GM04504 (cell line): Measurements from ENCODE around the gene PTPN23.
A peak's percentile ranks its signal among the peaks of the same experiment; 100 is the strongest.

Experiments
- DNase-seq: peaks from one replicate; pipeline ENCODE4 v3.0.0-alpha.2; 2012; ENCODE audit warnings: low read depth

Gene PTPN23

DNA sequence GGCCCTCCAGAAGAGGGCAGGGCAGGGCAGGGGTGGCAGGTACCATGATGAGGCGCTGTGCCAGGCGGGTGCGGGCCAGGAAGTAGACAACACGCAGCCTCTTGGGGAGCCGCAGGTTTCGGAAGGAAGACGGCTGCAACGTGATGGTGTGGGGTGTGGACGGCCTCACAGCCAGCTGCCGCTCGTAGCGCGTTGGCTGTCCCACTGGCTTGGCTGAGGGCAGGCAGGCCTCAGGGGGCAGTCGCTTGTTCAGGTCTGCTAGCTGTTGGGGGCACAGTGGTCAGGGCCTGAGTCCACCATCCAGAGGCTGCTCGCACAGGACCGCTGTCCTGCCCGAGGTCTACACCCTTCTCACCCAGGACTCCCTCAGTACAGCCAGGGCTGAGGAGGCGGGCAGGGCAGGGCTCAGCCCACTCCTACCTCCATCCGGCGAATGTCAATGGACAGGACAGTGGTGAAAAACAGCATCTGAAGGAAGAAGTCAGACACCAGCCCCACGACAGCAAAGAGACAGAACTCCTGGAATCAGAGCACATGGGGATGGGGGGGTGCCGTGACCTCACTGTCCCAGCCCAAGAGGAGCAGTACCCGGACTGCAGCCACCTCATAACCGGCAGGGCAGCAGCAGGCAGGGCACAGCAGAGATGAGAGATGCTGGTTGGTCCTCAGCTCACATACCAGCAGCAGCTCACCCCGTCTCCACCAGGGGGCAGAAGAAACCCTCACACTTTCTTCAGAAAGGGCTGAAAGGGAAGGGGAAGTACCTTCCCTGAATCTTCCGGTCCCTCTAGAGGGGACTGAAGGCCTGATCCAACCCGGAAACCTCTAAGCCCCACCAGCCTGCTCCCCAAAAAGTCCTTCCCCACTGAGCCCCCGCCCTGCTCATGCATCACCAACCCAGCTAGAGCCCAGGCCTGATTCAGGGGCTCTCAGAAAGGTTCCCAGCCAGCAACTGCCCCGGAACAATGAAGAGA lies 40.0 kb downstream of the PTPN23 start:
- DNase-seq = peak; percentile 75

GRCh38 chr3:47421741-47422649 lies 41.2 kb downstream of the PTPN23 start:
- DNase-seq = no peak

DNA sequence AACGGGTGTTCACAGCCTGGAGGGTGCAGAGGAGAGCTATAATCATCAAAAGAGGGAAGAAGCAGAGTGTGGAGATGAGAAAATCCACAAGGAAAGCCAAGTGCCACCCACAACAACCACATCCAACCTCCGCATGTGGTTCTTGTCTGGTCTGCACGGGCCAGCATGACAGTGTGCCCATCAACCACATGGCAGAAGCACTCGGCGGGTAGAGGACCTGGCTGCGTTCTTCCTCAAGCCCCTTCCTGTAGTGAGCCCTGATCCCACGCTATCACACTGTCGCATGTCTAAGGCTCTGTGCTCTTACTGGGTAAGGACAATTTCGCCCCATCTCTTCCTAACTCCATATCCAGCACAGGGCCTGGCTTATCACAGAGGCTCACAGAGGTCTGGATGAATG lies 41.9 kb downstream of the PTPN23 start:
- DNase-seq = no peak

GRCh38 chr3:47423548-47424145 lies 42.8 kb downstream of the PTPN23 start:
- DNase-seq = no peak

GRCh38 chr3:47424434-47425382 lies 43.9 kb downstream of the PTPN23 start:
- no peak for DNase-seq

DNA sequence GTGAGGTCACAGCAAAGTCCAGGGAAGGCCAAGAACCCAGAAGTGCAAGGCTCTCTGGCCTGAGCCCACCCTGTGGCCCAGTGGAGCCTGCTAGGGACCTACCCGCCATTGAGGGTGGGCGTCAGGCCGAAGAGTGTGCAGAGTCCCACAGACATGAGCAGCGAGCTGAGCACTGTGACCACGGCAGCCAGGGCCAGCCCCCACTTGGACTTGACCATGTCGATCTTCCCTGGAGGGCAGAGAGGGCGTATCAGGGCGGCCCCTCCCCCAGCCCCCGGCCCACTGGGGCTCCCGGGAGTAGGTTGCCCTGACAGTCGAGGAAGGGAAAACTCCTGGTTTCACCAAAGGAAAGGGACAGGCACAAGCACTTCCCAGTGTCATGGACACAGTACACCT lies 44.6 kb downstream of the PTPN23 start:
- DNase-seq = no peak

DNA sequence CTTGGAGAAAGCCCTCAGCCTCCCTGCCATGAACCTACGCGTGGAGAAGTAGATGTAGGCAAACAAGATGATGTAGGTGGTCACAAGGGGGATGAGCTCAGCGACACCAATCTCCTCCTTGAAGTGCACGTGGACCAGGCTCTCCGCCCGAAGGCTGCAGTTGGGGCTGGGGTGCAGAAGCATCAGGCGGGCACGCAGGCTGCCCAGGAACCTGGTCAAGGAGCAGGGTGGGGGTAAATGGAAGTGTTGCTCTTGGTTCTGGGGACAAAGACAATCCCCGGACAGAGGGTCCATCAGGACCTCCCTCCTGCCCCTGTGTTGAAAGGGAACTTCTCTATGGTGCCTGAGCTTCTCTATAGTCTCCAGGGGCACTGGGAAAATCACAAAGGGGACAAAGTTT lies 45.1 kb downstream of the PTPN23 start:
- no peak for DNase-seq

DNA sequence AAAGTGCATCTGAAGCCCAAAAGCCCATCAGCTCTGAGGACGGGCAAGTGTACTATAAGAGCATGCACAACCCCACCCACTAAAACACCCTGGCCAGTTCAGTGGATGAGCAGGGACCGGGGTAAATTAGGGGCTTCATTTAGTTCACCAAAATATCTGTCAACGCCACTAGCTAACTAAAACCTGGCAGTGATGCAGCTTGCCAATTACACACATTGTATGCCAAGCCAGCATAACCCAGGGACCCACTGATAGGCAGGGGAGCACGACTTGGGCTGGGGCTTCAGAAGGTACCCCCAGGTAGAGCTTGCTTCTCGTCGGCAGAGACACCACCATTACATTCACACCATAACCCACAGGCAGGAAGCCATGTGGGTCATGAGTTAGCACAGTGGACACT lies 47.0 kb downstream of the PTPN23 start:
- DNase-seq = no peak

- DNase-seq = no peak
Observed at GRCh38 chr3:47428662-47429061, 47.8 kb downstream of the PTPN23 start.

- no peak for DNase-seq
Observed at GRCh38 chr3:47429476-47430270, 48.9 kb downstream of the PTPN23 start.

DNA sequence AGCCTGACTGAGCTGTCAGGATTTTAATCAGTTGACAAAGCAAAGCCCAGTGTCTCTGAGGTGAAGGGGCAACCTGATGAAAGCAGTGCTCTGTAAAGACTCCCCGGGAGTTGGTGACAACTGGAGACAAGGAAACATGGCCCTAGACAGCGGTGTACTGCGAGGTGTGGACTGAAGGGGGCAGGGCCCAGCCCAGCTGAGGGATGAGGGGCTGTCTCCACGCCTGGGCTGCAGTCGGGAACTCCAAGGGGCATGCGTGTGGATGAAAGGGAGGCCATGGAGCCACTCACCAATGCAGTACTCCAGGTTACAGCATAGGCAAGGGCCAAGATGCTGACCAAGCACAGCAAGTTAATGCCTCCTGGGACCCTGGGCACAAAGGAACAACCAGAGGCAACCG lies 49.8 kb downstream of the PTPN23 start:
- no peak for DNase-seq

DNA sequence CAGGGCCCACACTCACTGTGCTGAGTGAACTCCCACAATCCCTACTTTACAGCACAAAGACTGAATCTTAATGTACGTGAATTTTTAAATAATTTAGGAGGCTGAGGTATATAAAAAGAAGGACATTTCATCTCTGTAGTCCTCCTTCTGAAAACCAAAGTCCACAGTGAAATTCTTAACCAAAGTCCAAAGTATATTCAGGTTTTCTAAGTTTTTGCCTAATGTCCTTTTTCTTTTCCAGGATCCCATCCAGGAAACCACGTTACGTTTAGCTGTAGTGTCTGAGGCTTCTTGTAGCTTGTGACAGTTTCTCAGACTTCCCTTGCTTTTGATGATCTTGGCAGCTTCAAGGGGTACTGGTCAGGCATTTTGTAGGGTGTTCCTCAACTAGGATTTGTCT lies 50.4 kb downstream of the PTPN23 start:
- DNase-seq = no peak

DNA sequence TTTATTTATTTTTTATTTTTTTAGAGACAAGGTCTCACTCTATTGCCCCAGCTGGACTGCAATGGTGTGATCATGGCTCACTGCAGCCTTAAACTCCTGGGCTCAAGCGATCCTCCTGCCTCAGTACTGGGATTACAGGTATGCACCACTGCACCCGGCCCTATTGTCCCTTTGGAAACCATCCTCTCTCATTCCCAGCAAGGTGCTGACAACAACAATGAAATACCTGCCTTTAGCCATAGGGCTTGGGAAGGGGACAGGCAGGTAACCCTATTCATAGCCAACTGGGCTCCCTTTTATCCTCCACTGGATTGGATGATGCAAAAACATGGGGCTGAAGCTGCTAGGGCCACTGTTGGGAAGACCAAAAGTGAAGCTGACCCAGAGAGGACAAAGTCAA lies 51.9 kb downstream of the PTPN23 start:
- DNase-seq = no peak

DNA sequence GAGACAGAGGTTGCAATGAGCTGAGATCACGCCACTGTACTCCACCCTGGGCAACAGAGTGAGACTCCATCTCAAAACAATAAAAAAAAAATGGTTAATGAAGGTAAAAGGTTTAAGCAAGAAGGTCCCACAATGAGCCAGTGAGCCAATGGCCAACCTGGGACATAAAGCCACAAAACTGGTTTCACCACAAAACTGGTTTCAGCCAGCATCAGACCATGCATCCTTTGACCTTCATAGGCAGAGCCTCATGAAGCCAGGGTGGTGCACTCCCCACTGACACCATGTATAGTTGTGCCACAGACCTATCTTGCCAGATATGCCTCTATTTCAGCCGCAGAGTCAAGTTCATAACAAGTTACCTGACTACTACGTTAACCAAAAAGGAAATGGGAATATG lies 53.0 kb downstream of the PTPN23 start:
- no peak for DNase-seq

DNA sequence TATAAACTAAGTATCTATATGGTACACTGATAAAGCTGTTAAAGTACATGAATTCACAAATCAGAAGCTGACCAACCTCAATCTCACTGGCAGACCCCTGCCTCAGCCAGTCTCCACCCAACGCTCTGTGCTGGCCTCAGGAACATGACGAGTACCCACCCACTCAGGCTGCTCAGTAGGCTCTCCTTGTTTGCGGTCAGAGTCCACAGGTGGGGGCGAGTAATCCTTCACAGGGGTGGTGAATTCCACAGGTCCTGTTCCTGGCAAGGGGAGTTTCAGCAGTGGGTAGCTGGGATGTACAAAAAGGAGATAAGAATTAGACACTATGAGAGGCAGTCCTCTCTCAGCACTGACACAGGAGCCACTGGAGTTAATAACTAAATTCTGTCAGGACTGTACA lies 54.0 kb downstream of the PTPN23 start:
- DNase-seq = no peak

GRCh38 chr3:47436180-47436579 lies 55.4 kb downstream of the PTPN23 start:
- no peak for DNase-seq

DNA sequence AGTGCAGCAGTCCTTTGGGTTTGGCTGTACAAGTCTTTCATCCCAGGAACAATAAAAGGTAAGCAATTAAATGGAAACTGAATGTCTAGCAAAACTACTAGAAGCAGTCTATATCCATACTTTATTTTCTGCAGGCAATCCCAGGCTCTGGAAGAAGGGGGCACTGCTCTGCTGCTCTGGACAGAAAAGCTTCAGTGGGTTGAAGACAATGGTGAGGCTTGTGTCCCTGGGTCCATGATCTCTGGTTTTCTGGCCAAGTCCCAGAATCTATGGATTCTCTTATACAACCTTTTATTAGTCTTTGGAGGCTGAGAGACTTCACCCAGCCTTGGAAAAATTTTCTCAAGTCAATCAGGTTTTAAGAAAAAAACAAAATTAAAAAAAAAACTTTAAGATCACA lies 59.3 kb downstream of the PTPN23 start:
- DNase-seq = no peak

- DNase-seq = no peak
Observed at GRCh38 chr3:47441796-47442551, 61.2 kb downstream of the PTPN23 start.

DNA sequence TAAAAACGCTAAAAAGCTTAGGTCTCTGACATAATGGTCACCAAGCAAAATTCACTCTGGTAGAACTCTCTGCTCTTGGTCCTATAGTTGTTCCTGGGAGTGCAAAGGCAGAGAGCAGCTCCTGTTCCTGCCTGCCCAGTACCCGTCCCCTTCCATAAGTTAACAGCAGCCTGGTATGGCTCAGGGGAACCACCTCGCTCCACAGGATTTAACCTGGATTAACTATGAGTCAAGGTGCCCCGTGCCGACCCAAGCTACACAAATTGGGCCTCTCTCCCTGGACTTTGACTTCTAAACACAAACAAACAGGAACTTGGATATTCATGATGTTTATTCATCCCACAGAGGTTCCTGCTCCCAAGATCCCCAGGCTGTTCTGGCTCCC lies 62.8 kb downstream of the PTPN23 start:
- DNase-seq = no peak

DNA sequence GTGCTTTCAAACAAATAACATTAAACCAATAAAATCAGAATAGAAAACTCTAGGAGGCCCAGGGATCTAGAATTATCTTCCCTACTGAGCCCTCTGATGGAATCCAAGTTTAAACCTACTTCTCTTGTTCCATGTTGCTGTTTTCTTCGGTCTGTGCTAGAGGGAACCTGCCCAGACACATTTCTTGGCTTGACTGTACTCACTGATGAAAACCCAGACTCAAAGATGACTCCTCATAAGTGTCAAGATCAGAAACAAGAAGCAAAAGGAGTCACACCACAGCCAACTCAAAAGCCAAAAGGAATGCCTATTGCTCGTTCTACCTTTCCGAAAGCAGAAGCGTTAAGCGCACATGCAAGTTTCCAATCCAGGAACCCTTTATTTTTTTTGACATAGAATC lies 63.3 kb downstream of the PTPN23 start:
- DNase-seq = no peak
